DOHH2 (cell line): ENCODE results near the gene ANGPT4.

Experiments used
- EZH2phosphoT487 ChIP-seq: fragments of 200-600 bp; sonication (generic); IDR thresholded peaks from 2 replicates; pipeline ENCODE4 v1.6.1; 2017; ENCODE audit warnings: borderline replicate concordance, mild to moderate bottlenecking, antibody characterized with exemption, low read length, moderate library complexity, mixed read lengths
- TF ChIP-seq, protein P1 (sequence below): fragments of 200-600 bp; sonication (generic); IDR thresholded peaks from one replicate; pipeline ENCODE4 v1.5.1; 2014; ENCODE audit warnings: antibody characterized with exemption, mild to moderate bottlenecking, low read depth, low read length; ENCODE audit not compliant: poor library complexity, severe bottlenecking

DNA sequence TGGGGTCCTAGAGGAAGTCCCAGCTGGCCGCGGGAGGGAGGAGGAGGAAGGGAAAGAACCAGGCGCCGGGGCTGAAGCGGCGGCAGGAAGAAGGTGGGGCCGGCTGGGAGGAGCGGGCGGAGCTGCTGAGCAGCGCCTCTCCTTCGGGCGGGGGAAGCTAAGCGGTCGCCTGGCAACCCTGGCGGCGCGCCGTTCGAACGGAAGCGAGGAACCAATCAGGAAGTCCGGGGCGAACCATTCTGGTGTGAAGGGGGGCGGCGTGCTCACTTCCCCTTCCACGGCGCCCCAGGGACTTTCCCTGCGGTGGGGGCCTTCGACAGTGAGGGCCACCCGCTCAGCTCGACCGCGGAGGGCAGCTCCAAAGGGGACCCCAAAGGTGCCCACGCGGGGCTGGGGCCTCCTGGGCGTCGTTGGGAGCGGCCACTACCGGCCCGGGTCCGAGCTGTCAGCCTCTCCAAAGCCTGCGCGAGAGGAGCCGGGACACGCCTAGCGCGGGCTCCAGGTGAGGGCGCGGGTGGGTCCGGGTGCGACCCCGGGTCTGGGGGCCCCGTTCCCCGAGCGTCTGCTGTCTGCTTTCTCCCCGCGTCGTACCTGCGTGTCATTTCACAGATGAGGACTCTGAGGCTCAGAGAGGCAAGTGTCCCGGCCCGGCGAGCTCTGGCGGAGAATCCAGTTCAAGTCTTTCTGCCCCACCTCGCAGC is 82.5 kb downstream of the ANGPT4 start, which contains the start of gene FAM110A:
- TF ChIP-seq EZH2phosphoT487, result no peak
- TF ChIP-seq, protein P1, sequence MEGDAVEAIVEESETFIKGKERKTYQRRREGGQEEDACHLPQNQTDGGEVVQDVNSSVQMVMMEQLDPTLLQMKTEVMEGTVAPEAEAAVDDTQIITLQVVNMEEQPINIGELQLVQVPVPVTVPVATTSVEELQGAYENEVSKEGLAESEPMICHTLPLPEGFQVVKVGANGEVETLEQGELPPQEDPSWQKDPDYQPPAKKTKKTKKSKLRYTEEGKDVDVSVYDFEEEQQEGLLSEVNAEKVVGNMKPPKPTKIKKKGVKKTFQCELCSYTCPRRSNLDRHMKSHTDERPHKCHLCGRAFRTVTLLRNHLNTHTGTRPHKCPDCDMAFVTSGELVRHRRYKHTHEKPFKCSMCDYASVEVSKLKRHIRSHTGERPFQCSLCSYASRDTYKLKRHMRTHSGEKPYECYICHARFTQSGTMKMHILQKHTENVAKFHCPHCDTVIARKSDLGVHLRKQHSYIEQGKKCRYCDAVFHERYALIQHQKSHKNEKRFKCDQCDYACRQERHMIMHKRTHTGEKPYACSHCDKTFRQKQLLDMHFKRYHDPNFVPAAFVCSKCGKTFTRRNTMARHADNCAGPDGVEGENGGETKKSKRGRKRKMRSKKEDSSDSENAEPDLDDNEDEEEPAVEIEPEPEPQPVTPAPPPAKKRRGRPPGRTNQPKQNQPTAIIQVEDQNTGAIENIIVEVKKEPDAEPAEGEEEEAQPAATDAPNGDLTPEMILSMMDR, result no peak
